HG03432 (cell line): ENCODE data around the gene HLA-DQB1.
"Not testable (repeated sequence)": the region's sequence is repeated elsewhere in the genome, so short reads cannot be mapped to it uniquely, and the experiment has no call there.

Experiments used
- ATAC-seq: cut with Tn5 transposase; IDR thresholded peaks from one replicate; pipeline ENCODE4 v1.9.1; 2021; ENCODE audit warnings: mild to moderate bottlenecking, moderate library complexity; ENCODE audit not compliant: unreplicated experiment

Gene HLA-DQB1

DNA sequence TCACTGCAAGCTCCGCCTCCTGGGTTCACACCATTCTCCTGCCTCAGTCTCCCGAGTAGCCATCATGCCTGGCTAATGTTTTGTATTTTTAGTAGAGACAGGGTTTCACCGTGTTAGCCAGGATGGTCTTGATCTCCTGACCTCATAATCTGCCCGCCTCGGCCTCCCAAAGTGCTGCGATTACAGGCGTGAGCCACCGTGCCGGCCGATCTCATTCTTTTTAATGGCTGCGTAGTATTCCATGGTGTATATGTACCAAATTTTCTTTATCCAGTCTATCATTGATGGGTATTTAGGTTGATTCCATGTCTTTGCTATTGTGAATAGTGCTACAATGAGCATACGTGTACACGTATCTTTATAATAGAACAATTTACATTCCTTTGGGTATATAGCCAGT lies 36.7 kb downstream of the HLA-DQB1 start:
- not testable (repeated sequence) for ATAC-seq

DNA sequence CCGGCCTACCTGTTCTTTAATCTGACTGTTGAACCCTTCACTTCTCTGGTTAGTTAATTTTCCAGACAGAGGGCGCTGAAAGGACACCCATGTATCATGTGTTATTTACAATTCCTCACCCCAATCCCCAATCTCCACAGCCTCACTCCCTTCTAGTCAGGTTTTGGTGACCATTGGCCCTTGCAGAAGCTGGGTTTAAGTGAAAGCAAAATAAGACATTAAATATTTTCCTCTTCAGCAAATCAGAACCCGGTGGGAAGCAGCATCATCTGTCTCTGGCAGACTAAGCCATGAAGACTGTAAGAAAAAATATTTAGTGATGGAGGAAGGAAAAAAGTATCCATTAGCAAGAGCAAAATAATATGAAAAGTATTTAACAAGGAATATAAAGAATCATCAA lies 38.6 kb downstream of the HLA-DQB1 start:
- peak; percentile 47 for ATAC-seq

DNA sequence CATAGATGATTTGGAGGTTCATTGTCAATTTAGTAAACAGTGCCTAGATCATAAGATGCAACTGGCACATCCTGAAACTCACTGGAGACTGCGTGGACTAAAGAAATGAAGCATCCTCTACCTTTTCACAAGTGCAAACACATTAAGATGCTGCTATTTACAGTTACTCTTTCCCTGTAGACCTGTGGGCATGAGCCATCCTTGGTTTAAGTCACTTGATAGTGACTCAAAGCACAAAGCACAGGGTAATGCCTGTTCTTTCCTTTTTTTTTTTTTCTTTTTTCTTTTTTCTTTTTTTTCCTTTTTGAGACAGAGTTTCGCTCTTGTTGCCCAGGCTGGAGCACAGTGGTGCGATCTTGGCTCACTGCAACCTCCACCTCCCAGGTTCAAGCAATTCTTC lies 39.2 kb downstream of the HLA-DQB1 start:
- ATAC-seq = no peak

DNA sequence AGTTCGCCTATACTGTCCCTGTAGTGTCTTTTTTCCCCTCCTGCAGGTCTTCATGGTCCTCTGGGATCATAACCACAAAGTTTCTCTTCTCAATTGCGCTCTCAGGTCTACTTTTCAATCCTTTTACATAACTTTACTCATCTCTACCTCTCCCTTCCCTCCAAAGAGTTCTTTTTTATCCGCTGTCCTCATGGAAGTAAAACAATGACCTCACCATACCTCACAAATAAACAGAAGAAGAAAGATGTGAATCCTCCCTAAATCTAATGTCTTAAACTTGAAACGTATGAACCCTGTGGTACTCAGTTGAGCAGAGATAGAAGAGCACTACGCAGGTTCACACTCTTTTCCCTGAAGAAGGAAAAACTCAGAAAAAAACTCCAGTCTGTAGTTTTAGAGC lies 41.3 kb downstream of the HLA-DQB1 start:
- ATAC-seq = no peak

DNA sequence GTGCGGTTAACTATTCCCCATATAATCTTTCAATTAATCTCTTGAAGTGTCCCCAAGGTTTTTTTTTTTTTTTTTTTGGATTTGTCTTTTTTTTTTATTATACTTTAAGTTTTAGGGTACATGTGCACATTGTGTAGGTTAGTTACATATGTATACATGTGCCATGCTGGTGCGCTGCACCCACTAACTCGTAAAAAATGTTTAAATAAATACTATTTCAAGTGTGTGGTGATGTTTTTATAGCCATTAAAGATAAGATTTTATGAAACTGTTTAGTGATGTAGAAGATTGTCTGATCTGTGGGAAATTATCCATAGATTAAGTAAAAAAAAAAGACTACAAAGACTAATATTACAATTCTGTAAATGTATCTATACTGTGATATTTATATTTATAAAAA lies 41.9 kb downstream of the HLA-DQB1 start:
- ATAC-seq = no peak

DNA sequence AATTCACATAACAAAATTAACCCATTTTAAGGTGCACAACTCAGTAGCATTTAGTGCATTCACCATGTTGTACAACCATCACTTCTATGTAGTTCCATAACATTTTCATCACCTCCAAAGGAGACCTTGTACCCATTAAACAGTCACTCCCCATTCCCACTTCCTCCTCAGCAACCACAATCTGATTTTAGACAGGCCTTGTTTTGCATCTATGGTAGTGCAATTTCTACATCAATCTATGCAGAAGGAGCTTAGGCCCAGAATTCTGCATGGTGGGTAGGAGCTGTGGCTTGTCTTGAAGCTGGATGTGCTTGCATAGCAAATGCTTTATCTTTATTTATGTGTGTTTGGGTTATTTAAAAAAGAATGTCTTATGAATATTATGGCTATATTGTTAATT lies 42.8 kb downstream of the HLA-DQB1 start:
- ATAC-seq = no peak

DNA sequence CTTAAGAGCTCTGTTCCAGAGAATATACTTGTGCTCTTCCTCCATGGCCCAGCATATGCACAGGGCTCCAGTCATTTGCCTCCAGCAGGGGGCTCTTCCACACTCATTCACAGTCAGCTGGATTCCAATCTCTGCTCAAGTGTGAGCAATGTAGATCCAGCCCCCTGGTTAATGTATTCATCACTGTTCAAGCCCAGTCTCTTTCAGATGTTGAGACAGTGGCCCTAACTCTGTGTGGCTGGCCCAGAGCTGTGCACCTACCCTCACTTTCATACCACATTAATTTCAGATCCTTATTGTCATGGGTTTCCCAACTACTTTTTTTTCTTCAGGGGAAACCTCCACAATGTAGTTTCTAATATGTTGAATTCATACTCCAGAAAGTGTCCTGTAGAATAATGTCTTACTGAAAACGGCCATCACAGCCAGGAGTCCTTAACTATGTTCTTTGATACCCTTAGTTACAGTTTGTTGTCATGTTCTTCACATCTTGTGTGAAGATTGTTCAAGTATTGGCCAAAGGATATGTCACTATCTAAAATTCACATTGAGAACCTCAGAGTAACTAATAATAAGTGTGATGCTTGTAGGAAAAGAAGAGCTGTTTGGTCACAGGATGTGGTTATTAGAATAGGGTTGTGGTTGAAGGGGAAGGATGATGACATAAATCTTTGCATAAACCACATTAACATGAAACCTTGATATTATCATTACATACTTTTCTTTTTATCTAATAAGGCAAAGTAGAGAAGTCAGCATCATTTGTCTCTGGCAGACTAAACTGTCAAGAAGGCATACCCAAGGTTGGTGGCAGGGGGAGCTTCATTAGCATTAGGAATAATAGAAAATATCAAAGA lies 43.7 kb downstream of the HLA-DQB1 start:
- ATAC-seq = peak; percentile 66

DNA sequence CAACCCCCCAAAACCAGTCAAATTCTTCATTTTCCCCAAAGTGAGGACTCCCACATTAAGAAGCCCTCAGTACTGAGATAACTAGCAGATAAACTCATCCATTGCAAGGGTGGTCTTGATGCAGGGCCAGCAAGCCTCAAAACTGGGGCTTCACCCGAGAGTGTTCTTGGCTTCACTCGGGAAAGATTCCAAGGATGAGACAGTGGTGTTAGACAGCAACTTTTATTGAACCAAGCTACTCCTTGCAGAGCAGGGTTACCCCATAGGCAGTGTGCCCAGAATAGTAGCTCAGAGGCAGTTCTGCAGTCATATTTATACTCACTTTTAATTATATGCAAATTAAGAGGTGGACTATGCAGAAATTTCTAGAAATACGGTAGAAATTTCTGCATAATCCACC lies 45.1 kb downstream of the HLA-DQB1 start:
- ATAC-seq = no peak

DNA sequence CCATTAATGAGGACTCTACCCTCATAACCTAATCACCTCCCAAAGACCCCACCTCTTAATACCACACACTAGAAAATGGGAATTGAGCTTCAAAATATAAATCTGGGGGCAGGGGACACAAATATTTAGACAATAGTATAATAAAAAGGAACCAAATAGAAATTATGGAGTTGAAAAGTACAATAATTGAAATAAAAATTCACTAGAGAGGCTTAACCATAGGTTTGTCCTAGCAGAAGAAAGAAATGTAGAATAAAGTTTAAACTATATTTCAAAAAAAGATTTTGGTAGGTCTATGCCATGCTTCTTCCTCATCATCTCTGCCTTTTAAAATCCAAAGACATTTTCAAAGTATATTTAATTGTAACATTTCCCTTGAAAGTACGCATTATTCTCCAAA lies 48.7 kb downstream of the HLA-DQB1 start:
- ATAC-seq = no peak

DNA sequence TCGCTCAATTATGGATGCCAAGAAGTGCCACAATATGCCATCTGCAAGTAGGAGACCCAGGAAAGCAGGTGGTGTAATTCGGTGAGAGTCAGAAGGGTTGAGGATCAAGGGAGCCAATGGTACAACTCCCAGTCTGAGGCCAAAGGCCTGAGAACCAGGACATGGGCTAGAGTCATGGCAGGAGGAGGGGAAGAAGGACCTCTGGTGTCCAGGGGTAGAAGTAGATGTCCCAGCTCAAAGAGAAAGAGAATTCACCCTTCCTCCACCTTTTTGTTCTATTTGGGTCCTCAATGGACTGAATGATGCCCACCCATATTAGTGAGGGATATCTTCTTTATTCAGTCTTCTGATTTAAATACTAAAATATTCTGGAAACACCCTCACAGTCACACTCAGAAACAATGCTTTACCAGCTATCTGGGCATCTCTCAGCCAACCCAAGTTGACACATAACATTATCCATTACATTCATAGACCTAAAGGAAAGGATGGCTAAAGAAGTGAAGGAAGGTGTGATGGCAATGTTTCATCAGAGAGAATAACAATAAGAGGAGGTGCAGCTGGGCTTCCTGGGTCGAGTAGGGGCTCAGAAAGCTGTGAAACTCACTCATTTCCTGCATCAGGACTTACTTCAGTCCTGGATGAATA lies 50.4 kb downstream of the HLA-DQB1 start:
- no peak for ATAC-seq

DNA sequence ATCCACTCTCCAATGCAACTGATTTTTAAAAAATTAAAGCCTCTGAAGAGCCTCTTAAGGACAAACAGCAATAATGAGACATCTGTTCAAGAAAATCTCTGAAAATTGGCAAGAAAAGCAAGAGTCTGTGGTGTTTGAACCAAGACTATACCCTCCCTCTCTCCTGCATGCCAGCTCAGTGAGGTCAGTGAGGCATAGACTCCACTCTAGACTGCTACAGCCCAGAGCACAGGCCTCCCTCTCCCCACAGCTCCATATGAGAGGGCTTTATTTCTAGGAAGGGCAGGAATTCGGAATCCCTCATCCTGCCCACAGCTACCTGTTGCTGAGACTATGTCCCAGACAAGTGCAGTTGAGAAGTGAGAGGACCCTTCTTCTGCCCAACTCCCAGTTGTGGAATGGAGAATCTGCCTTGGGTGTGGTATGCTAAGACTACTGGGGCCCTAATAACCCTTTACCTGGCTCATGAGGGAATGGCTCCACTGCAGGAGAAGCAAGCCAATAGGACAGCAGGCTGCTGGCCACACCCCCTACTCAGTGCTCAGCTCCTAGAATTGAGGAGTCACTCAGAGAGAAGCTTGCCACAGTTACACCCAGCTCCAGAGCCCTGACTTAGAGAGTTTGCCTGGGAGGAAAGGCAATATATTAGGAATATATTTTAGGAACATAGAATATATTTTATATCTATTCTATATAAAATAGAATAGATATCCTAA lies 51.9 kb downstream of the HLA-DQB1 start:
- ATAC-seq = no peak

DNA sequence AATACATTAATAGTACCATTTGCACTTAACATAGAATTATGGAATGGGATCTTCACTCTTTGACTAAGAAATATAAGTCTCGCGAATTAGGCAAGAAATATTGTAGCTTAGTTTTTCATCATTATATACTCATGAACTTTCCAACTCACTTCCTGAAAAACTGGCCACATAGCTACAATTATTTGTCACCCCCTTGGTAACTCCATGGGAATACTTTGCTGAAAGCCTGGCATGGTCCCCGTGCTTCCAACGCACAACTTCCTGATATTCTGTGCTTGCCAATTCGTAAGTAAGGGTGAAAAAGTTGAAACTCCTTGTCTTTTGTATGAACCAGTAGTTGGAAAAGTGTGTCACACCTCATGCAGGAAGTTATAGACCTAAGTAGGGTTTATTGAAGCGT lies 53.0 kb downstream of the HLA-DQB1 start:
- no peak for ATAC-seq

DNA sequence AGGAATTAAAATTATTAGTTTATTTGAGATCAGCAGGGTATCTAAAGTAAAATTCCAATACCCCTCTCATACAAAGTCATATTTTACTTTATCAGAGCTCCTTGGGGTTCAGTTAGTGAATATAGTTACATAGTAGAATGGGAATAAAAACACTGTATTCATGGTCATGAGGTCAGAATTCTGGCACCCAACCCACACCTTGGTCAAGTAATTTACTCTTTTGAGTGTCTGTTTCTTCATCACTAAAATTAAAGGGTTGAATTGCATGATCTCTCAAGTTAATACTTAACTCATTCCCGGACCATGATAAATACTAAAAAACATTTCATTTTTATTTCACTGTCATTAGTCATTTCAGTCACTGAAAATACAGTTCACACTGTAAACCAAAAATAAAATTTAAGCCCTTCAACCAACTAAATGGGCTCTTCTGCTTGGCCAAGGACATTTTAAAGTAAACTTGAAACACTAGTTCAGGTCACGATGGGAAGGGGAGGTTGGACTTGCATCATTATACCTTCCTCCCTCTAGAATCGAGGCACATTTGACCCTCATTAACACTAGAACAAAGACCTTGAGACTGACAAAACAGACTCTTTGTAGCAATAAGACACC lies 55.7 kb downstream of the HLA-DQB1 start:
- no peak for ATAC-seq

DNA sequence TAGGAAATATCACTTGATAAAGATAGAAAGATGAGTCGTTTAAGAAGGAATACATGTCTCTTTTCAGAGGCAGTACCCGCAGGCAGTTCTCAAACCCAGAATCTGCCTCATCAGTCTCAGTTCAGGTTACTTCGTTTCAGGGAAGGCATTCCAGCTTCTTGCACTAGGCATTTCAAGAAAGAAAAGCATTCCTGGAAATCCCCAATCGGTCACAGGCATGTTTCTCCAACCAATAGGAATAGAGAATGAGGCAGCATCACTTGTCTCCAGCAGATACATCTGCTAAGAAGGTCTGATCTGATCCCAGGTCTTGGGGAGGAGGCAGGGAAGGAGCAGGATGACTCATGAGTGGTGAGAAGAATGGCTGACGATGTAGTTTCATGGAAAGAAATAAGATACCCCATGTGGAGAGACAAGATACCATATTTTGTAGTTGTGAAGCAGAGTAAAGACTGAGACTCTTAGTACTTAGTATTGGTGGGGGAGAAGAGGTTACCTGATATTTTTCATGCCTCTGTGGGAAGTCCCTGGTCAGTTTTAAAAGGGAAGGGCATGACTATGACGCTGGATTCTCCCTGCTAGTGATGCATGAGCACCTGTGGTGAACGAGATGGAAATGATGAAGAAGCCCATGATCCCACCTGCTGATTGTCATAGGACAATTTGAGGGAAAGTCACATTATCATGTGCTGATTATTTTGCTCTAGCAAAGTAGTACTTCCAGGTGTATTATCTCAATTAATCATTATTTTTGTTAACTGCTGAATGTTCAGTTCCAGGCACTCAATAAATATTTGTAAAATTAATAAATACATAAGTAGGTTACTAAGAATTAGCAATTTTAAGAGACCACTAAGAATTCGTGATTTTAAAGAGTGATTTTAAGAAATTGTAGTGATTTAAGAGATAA lies 56.5 kb downstream of the HLA-DQB1 start:
- peak; percentile 88 for ATAC-seq
